MM.1S (cell line): ENCODE measurements around the gene RAB3B.

Experiments used
- DNase-seq: peaks from one replicate; pipeline ENCODE4 v3.0.0-alpha.2; 2015
- H2AFZ ChIP-seq: fragments of 300-600 bp; sonication (generic); 2 replicates; pipeline ENCODE4 v1.6.0; 2016; ENCODE audit warnings: antibody characterized with exemption, low read length
- H3F3A ChIP-seq: fragments of 300-600 bp; sonication (generic); 2 replicates; pipeline ENCODE4 v1.6.1; 2016; ENCODE audit warnings: mild to moderate bottlenecking, antibody characterized with exemption, low read length, moderate library complexity, mixed read lengths; ENCODE audit not compliant: insufficient read depth
- H3K27ac ChIP-seq: fragments of 300-600 bp; sonication (generic); 2 replicates; pipeline ENCODE4 v1.5.1; 2016; ENCODE audit warnings: mild to moderate bottlenecking, low read length
- H3K27me3 ChIP-seq: fragments of 300-600 bp; sonication (generic); replicated peaks from 2 replicates; pipeline ENCODE4 v1.6.0; 2016; ENCODE audit warnings: low read length; ENCODE audit not compliant: insufficient read depth
- H3K36me3 ChIP-seq: fragments of 300-600 bp; sonication (generic); replicated peaks from 2 replicates; pipeline ENCODE4 v1.6.1; 2016; ENCODE audit warnings: mild to moderate bottlenecking, low read length, mixed read lengths; ENCODE audit not compliant: insufficient read depth
- H3K4me1 ChIP-seq: fragments of 300-600 bp; sonication (generic); 2 replicates; pipeline ENCODE4 v1.6.1; 2016; ENCODE audit warnings: low read length, mixed read lengths
- H3K4me2 ChIP-seq: fragments of 300-600 bp; sonication (generic); 2 replicates; pipeline ENCODE4 v1.6.0; 2016; ENCODE audit warnings: low read depth, low read length
- H3K4me3 ChIP-seq: fragments of 300-600 bp; sonication (generic); 2 replicates; pipeline ENCODE4 v1.5.1; 2016; ENCODE audit warnings: low read length, mixed read lengths
- H3K79me2 ChIP-seq: fragments of 300-600 bp; sonication (generic); 2 replicates; pipeline ENCODE4 v1.6.1; 2016; ENCODE audit warnings: mixed run types, low read length, mixed read lengths
- H3K9ac ChIP-seq: fragments of 300-600 bp; sonication (generic); 2 replicates; pipeline ENCODE4 v1.6.1; 2016; ENCODE audit warnings: low read length, mixed read lengths
- H3K9me2 ChIP-seq: fragments of 300-600 bp; sonication (generic); replicated peaks from 2 replicates; pipeline ENCODE4 v1.6.1; 2016; ENCODE audit warnings: mild to moderate bottlenecking, low read length, mixed read lengths; ENCODE audit not compliant: insufficient read depth
- H3K9me3 ChIP-seq: fragments of 300-600 bp; sonication (generic); replicated peaks from 2 replicates; pipeline ENCODE4 v1.6.1; 2016; ENCODE audit warnings: mild to moderate bottlenecking, low read length, mixed read lengths; ENCODE audit not compliant: insufficient read depth
- H4K20me1 ChIP-seq: fragments of 300-600 bp; sonication (generic); 2 replicates; pipeline ENCODE4 v1.6.1; 2016; ENCODE audit warnings: mild to moderate bottlenecking, low read length, moderate library complexity, mixed read lengths; ENCODE audit not compliant: insufficient read depth
- CTCF ChIP-seq: fragments of 300-600 bp; sonication (generic); IDR thresholded peaks from 2 replicates; pipeline ENCODE4 v1.5.1; 2016; ENCODE audit warnings: antibody characterized with exemption, low read length, mixed read lengths
- EZH2 ChIP-seq: fragments of 300-600 bp; sonication (generic); optimal IDR thresholded peaks from 2 replicates; pipeline ENCODE3; 2017; ENCODE audit warnings: low read depth, mild to moderate bottlenecking, antibody characterized with exemption, low read length, mixed read lengths
- EZH2phosphoT487 ChIP-seq: fragments of 300-600 bp; sonication (generic); IDR thresholded peaks from 2 replicates; pipeline ENCODE4 v1.6.1; 2018; ENCODE audit warnings: antibody characterized with exemption, low read length

The RAB3B gene

GRCh38 chr1:51950701-51951100 lies 39.8 kb downstream of the RAB3B start:
- Histone ChIP-seq H3K4me1 (peaks cover 37% of the 10 kb centered on the region), H3K36me3 (no peaks in the 10 kb centered on the region)
- TF ChIP-seq CTCF, result no peak
- no peak for TF ChIP-seq EZH2

GRCh38 chr1:51949014-51949702 lies 41.3 kb downstream of the RAB3B start:
- no peak overlapping the region for H3K4me2 ChIP-seq
- no peaks in the 10 kb centered on the region for H3K36me3 ChIP-seq
- H3K27me3 ChIP-seq, result no peaks in the 10 kb centered on the region
- no peak overlapping the region for H3K27ac ChIP-seq
- H3K4me3 ChIP-seq, result no peak overlapping the region
- H3K9me3 ChIP-seq, result no peaks in the 10 kb centered on the region
- peaks cover 7% of the 10 kb centered on the region; the same call in 1 of the 2 replicates for H3K79me2 ChIP-seq
- H2AFZ ChIP-seq, result no peak overlapping the region
- no peaks in the 10 kb centered on the region for H3K9me2 ChIP-seq
- no peaks in the 10 kb centered on the region for H4K20me1 ChIP-seq
- TF ChIP-seq EZH2phosphoT487 (no peak), CTCF (no peak), EZH2 (no peak)
- DNase-seq, result no peak
- no peaks in the 10 kb centered on the region for H3F3A ChIP-seq
- peaks cover 21% of the 10 kb centered on the region for H3K4me1 ChIP-seq
- H3K9ac ChIP-seq, result no peak overlapping the region

More at GRCh38 chr1:51950701-51951100, 39.8 kb downstream of the RAB3B start:
- Histone ChIP-seq H3K9me3 (no peaks in the 10 kb centered on the region), H2AFZ (no peak overlapping the region), H3F3A (peaks cover 4% of the 10 kb centered on the region; the same call in 1 of the 2 replicates), H3K4me3 (no peak overlapping the region), H3K79me2 (peaks cover 18% of the 10 kb centered on the region), H4K20me1 (no peaks in the 10 kb centered on the region), H3K4me2 (no peak overlapping the region), H3K27ac (no peak overlapping the region), H3K27me3 (no peaks in the 10 kb centered on the region), H3K9ac (no peak overlapping the region), H3K9me2 (no peaks in the 10 kb centered on the region)
- no peak for DNase-seq

- Histone ChIP-seq H3K9me2 (no peaks in the 10 kb centered on the region), H3K79me2 (0 out of 2 replicates have a peak, but pooled peaks cover 3% of the 10 kb centered on the region), H3K27ac (no peak overlapping the region), H3K4me3 (no peak overlapping the region), H3K4me2 (no peak overlapping the region), H2AFZ (no peak overlapping the region), H3K4me1 (peaks cover 15% of the 10 kb centered on the region), H3K9ac (no peak overlapping the region), H3K9me3 (no peaks in the 10 kb centered on the region), H3K36me3 (no peaks in the 10 kb centered on the region), H4K20me1 (no peaks in the 10 kb centered on the region), H3K27me3 (no peaks in the 10 kb centered on the region), H3F3A (no peaks in the 10 kb centered on the region)
- no peak for DNase-seq
- TF ChIP-seq EZH2, result no peak
- TF ChIP-seq EZH2phosphoT487, result no peak
- TF ChIP-seq CTCF, result no peak
These were observed 42.0 kb downstream of the RAB3B start for GRCh38 chr1:51948491-51948915.
